T follicular helper cell (primary cell): ENCODE measurements around the gene RBFOX1.

Experiments used
- DNase-seq: peaks from one replicate; pipeline ENCODE4 v3.0.0-alpha.2; 2020; ENCODE audit warnings: low read depth

RBFOX1 gene

GRCh38 chr16:7602291-7602950 is 269.8 kb downstream of the RBFOX1 start:
- no peak for DNase-seq

- DNase-seq = no peak
Observed at GRCh38 chr16:7605812-7606211, 273.2 kb downstream of the RBFOX1 start.

GRCh38 chr16:7612671-7613070 is 280.0 kb downstream of the RBFOX1 start:
- DNase-seq = no peak

GRCh38 chr16:7613518-7613917 is 280.9 kb downstream of the RBFOX1 start:
- DNase-seq = no peak

GRCh38 chr16:7614021-7614795 is 281.6 kb downstream of the RBFOX1 start:
- no peak for DNase-seq

GRCh38 chr16:7615565-7615964 is 282.9 kb downstream of the RBFOX1 start:
- DNase-seq = no peak

GRCh38 chr16:7624871-7625766 is 292.5 kb downstream of the RBFOX1 start:
- DNase-seq = no peak

GRCh38 chr16:7628981-7629380 is 296.3 kb downstream of the RBFOX1 start:
- no peak for DNase-seq

GRCh38 chr16:7629571-7629970 is 296.9 kb downstream of the RBFOX1 start:
- DNase-seq = no peak

GRCh38 chr16:7637446-7637845 is 304.8 kb downstream of the RBFOX1 start:
- no peak for DNase-seq

GRCh38 chr16:7638306-7638705 is 305.7 kb downstream of the RBFOX1 start:
- DNase-seq = no peak

- no peak for DNase-seq
Observed at GRCh38 chr16:7640334-7640733, 307.7 kb downstream of the RBFOX1 start.

- DNase-seq = no peak
Observed at GRCh38 chr16:7644176-7644575, 311.5 kb downstream of the RBFOX1 start.

GRCh38 chr16:7644811-7645210 is 312.2 kb downstream of the RBFOX1 start:
- DNase-seq = no peak

GRCh38 chr16:7646821-7647500 is 314.3 kb downstream of the RBFOX1 start:
- DNase-seq = no peak

- no peak for DNase-seq
Observed at GRCh38 chr16:7650431-7650830, 317.8 kb downstream of the RBFOX1 start.

GRCh38 chr16:7651803-7652570 is 319.3 kb downstream of the RBFOX1 start:
- DNase-seq = no peak

GRCh38 chr16:7653746-7654461 is 321.3 kb downstream of the RBFOX1 start:
- DNase-seq = no peak

- no peak for DNase-seq
Observed at GRCh38 chr16:7675628-7676027, 343.0 kb downstream of the RBFOX1 start.

- DNase-seq = no peak
Observed at GRCh38 chr16:7680296-7680695, 347.7 kb downstream of the RBFOX1 start.

GRCh38 chr16:7688811-7689210 is 356.2 kb downstream of the RBFOX1 start:
- DNase-seq = no peak
